HCT116 (cell line): ENCODE data around the gene PSMA6. TPM values are rescaled to one million over a fixed set of nuclear protein-coding genes. Genes with fewer than 3 reads are reported as not detected.

Source experiments
- ATAC-seq: fragments of 200-7000 bp; cut with Tn5 transposase; 2 replicates; pipeline ENCODE4 v1.9.1; 2020; ENCODE audit warnings: mild to moderate bottlenecking, moderate library complexity
- BruUV-seq: library from RNA; stranded (reverse); fragments of 400-500 nt; replicated peaks from 2 replicates; lab custom pipeline; 2021; lab: Mats Ljungman, UMichigan
- CTCF ChIA-PET: fragments of 300-600 bp; sonication (Branson Sonifier 250); formaldehyde crosslinking; loops from one replicate; lab custom pipeline; 2021; ENCODE audit warnings: antibody characterized with exemption; lab: Charles Lee
- POLR2A ChIA-PET: fragments of 300-600, 350-600 bp; sonication (Branson Sonifier 250); formaldehyde crosslinking; loops from one replicate; lab custom pipeline; 2021; ENCODE audit warnings: antibody characterized with exemption; lab: Charles Lee
- RAD21 ChIA-PET, 2 experiments: fragments of 300-600 bp; sonication (Branson Sonifier 250); formaldehyde crosslinking; loops; one replicate each; lab custom pipeline; 2023; ENCODE audit warnings: low total read pairs in 2 of 2; ENCODE audit not compliant: uncharacterized antibody in 2 of 2, unreplicated experiment in 2 of 2, low non-redundant PET in 1 of 2; lab: Charles Lee
- DNase-seq: peaks from one replicate; pipeline ENCODE4 v3.0.0-alpha.2; 2010; ENCODE audit warnings: low read depth, low spot score
- H2AFZ ChIP-seq: fragments of 200-600 bp; shearing (Covaris generic), sonication (generic); 2 replicates; pipeline ENCODE4 v1.6.1; 2017; ENCODE audit warnings: low read depth, mixed run types, mixed read lengths, antibody characterized with exemption, low read length; ENCODE audit not compliant: poor library complexity, severe bottlenecking
- H3K27ac ChIP-seq: 2 replicates; pipeline ENCODE4 v1.5.1; 2012; ENCODE audit warnings: low read depth, low read length
- H3K27me3 ChIP-seq: fragments of 200-600 bp; sonication (generic); 2 replicates; pipeline ENCODE4 v1.6.1; 2016; ENCODE audit warnings: mixed run types, low read length, mixed read lengths; ENCODE audit not compliant: insufficient read depth
- H3K36me3 ChIP-seq, 2 experiments: fragments of 200-500 bp in 1 of 2; fragments of 200-600 bp in 1 of 2; sonication (Bioruptor generic) in 1 of 2; sonication (generic) in 1 of 2; 2 replicates each; pipeline versions ENCODE4 v1.5.1 to v1.6.1; 2014 to 2016; ENCODE audit warnings: low read length in 2 of 2, inconsistent platforms in 1 of 2, mixed read lengths in 1 of 2, mixed run types in 1 of 2; ENCODE audit not compliant: insufficient read depth in 2 of 2, control insufficient read depth in 1 of 2
- H3K4me1 ChIP-seq, 2 experiments: fragments of 200-600 bp in 1 of 2; sonication (generic) in 1 of 2; 2 replicates each; pipeline versions ENCODE4 v1.5.1 to v1.6.1; 2012 to 2017; ENCODE audit warnings: low read length in 2 of 2, inconsistent platforms in 1 of 2, mild to moderate bottlenecking in 1 of 2, mixed read lengths in 1 of 2, mixed run types in 1 of 2, moderate library complexity in 1 of 2; ENCODE audit not compliant: insufficient read depth in 2 of 2, control insufficient read depth in 1 of 2
- H3K4me2 ChIP-seq: fragments of 200-600 bp; sonication (generic); 2 replicates; pipeline ENCODE4 v1.6.1; 2017; ENCODE audit warnings: mixed run types, low read length, mixed read lengths
- H3K4me3 ChIP-seq, 2 experiments: fragments of 200-600 bp in 1 of 2; sonication (generic) in 1 of 2; replicated peaks in 1 of 2; 2 replicates each; pipeline ENCODE4 v1.5.1; 2011 to 2016; ENCODE audit warnings: low read length in 2 of 2, control low read depth in 1 of 2, low read depth in 1 of 2, mild to moderate bottlenecking in 1 of 2, mixed read lengths in 1 of 2, mixed run types in 1 of 2
- H3K79me2 ChIP-seq: fragments of 200-600 bp; sonication (generic); 2 replicates; pipeline ENCODE4 v1.6.1; 2017; ENCODE audit warnings: mild to moderate bottlenecking, mixed run types, low read length, moderate library complexity, mixed read lengths; ENCODE audit not compliant: insufficient read depth
- H3K9ac ChIP-seq: fragments of 200-600 bp; sonication (generic); 2 replicates; pipeline ENCODE4 v1.6.1; 2016; ENCODE audit warnings: low read length, mixed read lengths
- H3K9me2 ChIP-seq: fragments of 200-600 bp; sonication (generic), shearing (Covaris generic); 2 replicates; pipeline ENCODE4 v1.6.1; 2017; ENCODE audit warnings: mixed run types, mild to moderate bottlenecking, moderate library complexity; ENCODE audit not compliant: insufficient read depth
- H3K9me3 ChIP-seq, 2 experiments: fragments of 200-500 bp in 1 of 2; fragments of 200-600 bp in 1 of 2; sonication (Bioruptor generic) in 1 of 2; sonication (generic) in 1 of 2; 2 replicates each; pipeline ENCODE4 v1.6.1; 2014 to 2017; ENCODE audit warnings: low read length in 2 of 2, mixed read lengths in 2 of 2, inconsistent platforms in 1 of 2, low read depth in 1 of 2, mild to moderate bottlenecking in 1 of 2, mixed run types in 1 of 2, moderate library complexity in 1 of 2; ENCODE audit not compliant: control insufficient read depth in 1 of 2, insufficient read depth in 1 of 2
- H4K20me1 ChIP-seq: fragments of 200-600 bp; sonication (generic), shearing (Covaris generic); 2 replicates; pipeline ENCODE4 v1.6.1; 2017; ENCODE audit warnings: mixed run types, mild to moderate bottlenecking, moderate library complexity; ENCODE audit not compliant: insufficient read depth
- ATF3 ChIP-seq: IDR thresholded peaks from 2 replicates; pipeline ENCODE4 v1.6.1; 2012
- CTCF ChIP-seq, 3 experiments: fragments of 200-600 bp in 1 of 3; sonication (generic) in 1 of 3; IDR thresholded peaks in 2 of 3; conservative IDR thresholded peaks in 1 of 3; 2 replicates each; pipeline ENCODE4 v1.5.1; 2012 to 2017; ENCODE audit warnings: low read depth in 2 of 3, low read length in 2 of 3, antibody characterized with exemption in 1 of 3, borderline replicate concordance in 1 of 3, control low read depth in 1 of 3, mild to moderate bottlenecking in 1 of 3, mixed read lengths in 1 of 3, mixed run types in 1 of 3, moderate library complexity in 1 of 3; ENCODE audit not compliant: insufficient read depth in 1 of 3
- ELF1 ChIP-seq: IDR thresholded peaks from 2 replicates; pipeline ENCODE4 v1.6.1; 2012; ENCODE audit warnings: low read depth, borderline replicate concordance
- RAD21 ChIP-seq: IDR thresholded peaks from 2 replicates; pipeline ENCODE4 v1.6.1; 2012; ENCODE audit warnings: low read depth, mild to moderate bottlenecking
- SP1 ChIP-seq: IDR thresholded peaks from 2 replicates; pipeline ENCODE4 v1.6.1; 2012; ENCODE audit warnings: low read depth
- YY1 ChIP-seq: IDR thresholded peaks from 2 replicates; pipeline ENCODE4 v1.6.1; 2011; ENCODE audit warnings: low read length, low read depth, moderate library complexity, mild to moderate bottlenecking; ENCODE audit not compliant: insufficient replicate concordance; ENCODE audit errors: extremely low read depth
- intact Hi-C: fragments of 100-400 bp; cut with micrococcal nuclease; formaldehyde crosslinking; loops from 2 replicates; pipeline ENCODE4 v1.10.0; 2022
- total RNA-seq: library from RNA; stranded (reverse); gene quantifications from one replicate; pipeline ENCODE4 v1.2.1, GENCODE V29; 2021; ENCODE audit not compliant: unreplicated experiment

The PSMA6 gene
- total RNA-seq, 1 experiment from 2014 or later: 194 TPM

DNA sequence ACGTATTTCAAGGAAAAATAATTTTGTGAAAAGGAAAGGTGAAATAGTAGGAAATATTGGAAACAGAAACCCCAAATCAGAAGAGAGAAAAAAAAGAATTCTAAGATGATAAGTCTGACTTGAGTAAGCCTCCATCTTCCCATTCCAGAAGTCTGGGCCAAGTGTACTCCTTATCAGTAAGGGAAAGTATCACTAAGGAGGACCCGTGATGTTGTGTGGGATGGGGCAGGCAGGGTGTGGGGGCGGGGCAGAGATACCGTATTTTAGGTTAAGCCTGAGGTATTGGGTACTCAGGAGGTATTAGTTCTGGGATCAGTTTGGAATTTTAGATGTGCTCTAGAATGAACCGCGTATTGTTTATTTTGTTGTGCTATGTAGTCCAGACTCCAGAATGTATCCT, 33.8 kb upstream of the PSMA6 start:
- no peaks in the 10 kb centered on the region for H4K20me1 ChIP-seq
- no peak overlapping the region for H2AFZ ChIP-seq
- H3K36me3 ChIP-seq: no peaks in the 10 kb centered on the region; a peak in 1 of 4 replicates
- no peaks in the 10 kb centered on the region for H3K9me3 ChIP-seq
- POLR2A ChIA-PET: interaction anchor here (1.0 kb wide), 1 partner anchor 147 kb away, joined by 3 read pairs; no protein-coding TSS in a partner anchor
- ATAC-seq (no peak), DNase-seq (no peak)
- no peak overlapping the region for H3K27ac ChIP-seq
- H3K9me2 ChIP-seq: no peaks in the 10 kb centered on the region
- CTCF ChIA-PET: no interaction called here
- BruUV-seq: no TSS peak
- H3K9ac ChIP-seq: no peak overlapping the region
- H3K4me3 ChIP-seq: no peak overlapping the region
- no peaks in the 10 kb centered on the region for H3K4me1 ChIP-seq
- intact Hi-C loops: no loop called here
- no peak for TF ChIP-seq YY1
- TF ChIP-seq, all 23 proteins: peak for 0
- no peaks in the 10 kb centered on the region for H3K79me2 ChIP-seq
- H3K4me2 ChIP-seq: no peak overlapping the region
- H3K27me3 ChIP-seq: no peaks in the 10 kb centered on the region
- RAD21 ChIA-PET: no interaction called here

DNA sequence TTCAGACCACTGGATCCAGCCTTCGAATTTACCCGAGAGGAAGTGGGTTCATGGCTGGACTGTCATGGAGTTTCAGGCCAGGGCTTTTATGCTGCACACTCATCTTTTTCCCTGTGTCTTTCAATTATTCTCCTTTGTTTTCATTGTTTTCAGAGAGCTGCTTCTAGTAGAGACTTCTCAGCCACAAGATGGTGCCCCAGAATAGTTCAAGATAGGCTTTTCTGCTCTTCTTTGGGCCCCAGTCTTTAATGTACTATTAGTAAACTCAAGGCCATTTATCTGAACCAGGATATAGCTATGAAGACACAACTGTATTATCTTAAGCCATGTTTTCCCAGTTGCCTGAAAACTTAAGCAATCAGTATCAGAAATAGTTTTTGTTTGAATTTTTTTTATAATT, 30.4 kb upstream of the PSMA6 start:
- POLR2A ChIA-PET: no interaction called here

More for the DNA sequence above, 30.4 kb upstream of the PSMA6 start:
- no peaks in the 10 kb centered on the region for H4K20me1 ChIP-seq
- no peak for DNase-seq
- no peaks in the 10 kb centered on the region for H3K9me2 ChIP-seq
- H3K27ac ChIP-seq: no peak overlapping the region
- CTCF ChIA-PET: no interaction called here
- no peak overlapping the region for H3K4me3 ChIP-seq
- no peaks in the 10 kb centered on the region for H3K9me3 ChIP-seq
- no peak overlapping the region for H3K4me2 ChIP-seq
- no peak for ATAC-seq
- BruUV-seq: no TSS peak
- no peaks in the 10 kb centered on the region for H3K4me1 ChIP-seq
- intact Hi-C loops: no loop called here
- H2AFZ ChIP-seq: no peak overlapping the region
- RAD21 ChIA-PET: no interaction called here
- TF ChIP-seq ELF1 (no peak), CTCF (IDR thresholded peaks at IDR 0.05 in 2 of 3, conservative IDR thresholded peaks at IDR 0.05 in 1 of 3; ENCODE audit: borderline replicate concordance in 1 of 3, insufficient read depth in 1 of 3, low read depth in 2 of 3, low read length in 2 of 3) (peak in 1 of 3 experiments; percentile 24; a peak in 1 of 6 replicates), ATF3 (no peak), RAD21 (peak; percentile 37; the same call in 1 of the 2 replicates), SP1 (no peak)
- no peak overlapping the region for H3K9ac ChIP-seq
- H3K27me3 ChIP-seq: no peaks in the 10 kb centered on the region
- H3K79me2 ChIP-seq: no peaks in the 10 kb centered on the region
- H3K36me3 ChIP-seq: no peaks in the 10 kb centered on the region; a peak in 1 of 4 replicates
